Psoas muscle (tissue), 8 donors: Measurements from ENCODE around the gene PRKN. TPM values are rescaled to one million over a fixed set of nuclear protein-coding genes. Genes with fewer than 3 reads are reported as not detected.

ENCODE experiments used
- ATAC-seq, 4 donors: fragments of 200-7000 bp; cut with Tn5 transposase; one replicate each; pipeline ENCODE4 v1.9.1; 2020; ENCODE audit warnings: moderate library complexity in 3 of 4, mild to moderate bottlenecking in 2 of 4
- DNase-seq, 2 donors: peaks; one replicate each; pipeline ENCODE4 v3.0.0-alpha.2; 2020
- H3K27ac ChIP-seq: fragments of 200-600 bp; one replicate; pipeline ENCODE4 v1.8.0; 2022
- H3K27me3 ChIP-seq, 3 donors: fragments of 200-600 bp in 1 of 3; one replicate each; pipeline versions ENCODE4 v1.6.1 to v1.8.0; 2013 to 2022; ENCODE audit warnings: low read length in 2 of 3, mild to moderate bottlenecking in 2 of 3, moderate library complexity in 1 of 3; ENCODE audit not compliant: insufficient read depth in 3 of 3
- H3K36me3 ChIP-seq, 2 donors: fragments of 200-600 bp in 1 of 2; one replicate each; pipeline versions ENCODE4 v1.6.1 to v1.8.0; 2013 to 2022; ENCODE audit warnings: low read depth in 1 of 2, mild to moderate bottlenecking in 1 of 2, moderate library complexity in 1 of 2; ENCODE audit not compliant: insufficient read depth in 1 of 2
- H3K4me1 ChIP-seq: fragments of 200-600 bp; one replicate; pipeline ENCODE4 v1.8.0; 2022
- H3K4me3 ChIP-seq: fragments of 200-600 bp; one replicate; pipeline ENCODE4 v1.8.0; 2022; ENCODE audit warnings: mild to moderate bottlenecking
- H3K9me3 ChIP-seq: fragments of 200-600 bp; one replicate; pipeline ENCODE4 v1.8.0; 2022
- WGBS, 3 donors: extraction: QIAGEN DNeasy Blood & Tissue Kit; methylation state at CpG; one replicate each; pipeline versions ENCODE4 v1.1.6 to v1.1.7; 2013; 5-methylcytosine and 5-hydroxymethylcytosine counted together
- intact Hi-C, 2 donors: fragments of 100-400 bp; cut with DNase I; formaldehyde crosslinking; loops; one replicate each; pipeline versions ENCODE4 v1.11.0 to v1.14.2; 2022
- polyA plus RNA-seq, 3 donors: library from polyadenylated mRNA; stranded (reverse); fragments of 200-250 nt; gene quantifications; one replicate each; pipeline ENCODE4 v1.2.3, GENCODE V29; 2013
- total RNA-seq, 4 donors: library from RNA; stranded (reverse); fragmentation: NEBNext Ultra II Directional in 2 of 4; extraction: Animal tissue kit (Norgen Biotek cat#: 25700) in 2 of 4; gene quantifications; one replicate each; pipeline versions ENCODE4 v1.2.1 to v1.2.4, GENCODE V29; 2021 to 2023
- TF ChIP-seq, protein P1 (sequence below): fragments of 200-600 bp; IDR thresholded peaks from one replicate; pipeline ENCODE4 v1.8.0; 2022; ENCODE audit warnings: antibody characterized with exemption
- donor health status: healthy with polysubstance abuse.
- donor health status: DM: no; HTN: no; CAD: no; lungs with moderate emphysema.
- donor health status: Bipolar disorder and iron deficiency.
- donor health status: healthy.
- donor health status: DM: yes; HTN: yes; CAD: no.
- donor health status: DM: no; HTN: no; CAD: no.
- donor health status: DM: no; HTN: no; CAD: no.
- donor health status: DM: yes; HTN: yes; CAD: no.

PRKN gene
- total and polyA plus RNA-seq, 7 donors = 1.5 to 19.5 (median 11.7) TPM

DNA sequence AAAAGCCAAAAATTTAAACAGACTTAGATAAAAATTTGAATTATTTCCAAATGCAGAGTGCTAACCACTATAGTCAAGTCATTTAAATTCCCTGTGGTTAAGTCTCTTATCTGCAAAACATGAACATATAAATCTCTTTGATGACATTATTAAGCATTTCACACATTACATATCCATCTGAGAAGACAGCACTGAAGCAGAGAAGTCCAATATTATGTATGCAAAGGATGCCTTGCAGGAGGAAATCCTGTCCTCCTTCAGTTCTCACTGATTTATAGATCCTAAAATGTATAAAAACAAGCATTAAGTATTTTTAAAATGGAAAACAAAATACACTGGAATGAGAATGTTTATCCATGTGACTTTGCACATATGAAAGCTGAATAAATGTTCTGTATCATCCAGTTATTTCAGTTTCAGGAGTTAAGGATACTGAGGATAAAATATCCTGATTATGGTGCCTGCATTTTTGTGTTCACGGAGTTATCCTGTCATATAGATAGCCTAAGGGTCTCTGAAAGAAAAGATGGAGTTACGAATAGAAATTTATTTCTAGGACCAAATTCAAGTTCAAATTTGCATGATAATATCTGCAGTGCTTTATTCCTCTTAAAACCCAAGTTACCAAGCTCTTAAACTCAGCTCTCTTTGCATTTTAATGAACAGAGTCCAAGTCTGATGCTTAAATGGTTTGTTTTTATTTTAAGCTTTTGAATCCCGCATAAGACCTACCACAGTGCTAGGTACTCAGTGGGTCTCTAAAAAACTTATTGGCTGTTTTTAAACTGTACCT is 145.4 kb downstream of the PRKN start:
- H3K27me3 ChIP-seq = no peaks in the 10 kb centered on the region
- no peaks in the 10 kb centered on the region for H3K9me3 ChIP-seq
- H3K4me1 ChIP-seq = no peaks in the 10 kb centered on the region
- H3K4me3 ChIP-seq = no peak overlapping the region
- no peak for ATAC-seq
- no peaks in the 10 kb centered on the region for H3K36me3 ChIP-seq
- DNase-seq = no peak
- no peak overlapping the region for H3K27ac ChIP-seq
- intact Hi-C loops = no loop called here
- WGBS, 3 donors = 85 to 93% (median 92%) methylated on average over 3 of the region's 3 CpGs
- TF ChIP-seq, protein P1, sequence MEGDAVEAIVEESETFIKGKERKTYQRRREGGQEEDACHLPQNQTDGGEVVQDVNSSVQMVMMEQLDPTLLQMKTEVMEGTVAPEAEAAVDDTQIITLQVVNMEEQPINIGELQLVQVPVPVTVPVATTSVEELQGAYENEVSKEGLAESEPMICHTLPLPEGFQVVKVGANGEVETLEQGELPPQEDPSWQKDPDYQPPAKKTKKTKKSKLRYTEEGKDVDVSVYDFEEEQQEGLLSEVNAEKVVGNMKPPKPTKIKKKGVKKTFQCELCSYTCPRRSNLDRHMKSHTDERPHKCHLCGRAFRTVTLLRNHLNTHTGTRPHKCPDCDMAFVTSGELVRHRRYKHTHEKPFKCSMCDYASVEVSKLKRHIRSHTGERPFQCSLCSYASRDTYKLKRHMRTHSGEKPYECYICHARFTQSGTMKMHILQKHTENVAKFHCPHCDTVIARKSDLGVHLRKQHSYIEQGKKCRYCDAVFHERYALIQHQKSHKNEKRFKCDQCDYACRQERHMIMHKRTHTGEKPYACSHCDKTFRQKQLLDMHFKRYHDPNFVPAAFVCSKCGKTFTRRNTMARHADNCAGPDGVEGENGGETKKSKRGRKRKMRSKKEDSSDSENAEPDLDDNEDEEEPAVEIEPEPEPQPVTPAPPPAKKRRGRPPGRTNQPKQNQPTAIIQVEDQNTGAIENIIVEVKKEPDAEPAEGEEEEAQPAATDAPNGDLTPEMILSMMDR = no peak

DNA sequence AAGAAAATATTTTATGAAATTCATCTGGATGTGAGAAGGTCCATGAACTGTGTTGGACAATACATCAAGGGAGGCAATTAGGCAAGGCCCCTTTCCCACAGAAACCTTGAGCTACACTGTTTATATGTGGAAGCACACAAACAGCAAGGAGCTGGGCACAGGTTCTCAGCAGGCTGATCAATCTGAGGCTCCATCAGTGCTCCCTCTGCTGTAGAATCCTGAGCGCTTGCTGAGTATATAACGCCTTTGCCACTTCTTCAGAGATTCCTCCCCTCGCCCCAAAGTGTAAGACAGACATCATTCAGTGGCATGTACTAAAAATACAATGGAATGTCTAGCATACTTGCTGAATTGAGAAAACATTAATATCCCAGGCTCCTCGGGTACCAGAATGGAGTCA is 146.9 kb downstream of the PRKN start:
- WGBS, 3 donors = 76 to 92% (median 79%) methylated on average over 4 of the region's 4 CpGs
- Histone ChIP-seq H3K27ac (no peak overlapping the region), H3K9me3 (no peaks in the 10 kb centered on the region), H3K4me1 (no peaks in the 10 kb centered on the region), H3K27me3 (no peaks in the 10 kb centered on the region), H3K4me3 (no peak overlapping the region), H3K36me3 (no peaks in the 10 kb centered on the region)
- intact Hi-C loops = no loop called here
- DNase-seq (no peak), ATAC-seq (no peak)
- TF ChIP-seq, protein P1 = no peak

DNA sequence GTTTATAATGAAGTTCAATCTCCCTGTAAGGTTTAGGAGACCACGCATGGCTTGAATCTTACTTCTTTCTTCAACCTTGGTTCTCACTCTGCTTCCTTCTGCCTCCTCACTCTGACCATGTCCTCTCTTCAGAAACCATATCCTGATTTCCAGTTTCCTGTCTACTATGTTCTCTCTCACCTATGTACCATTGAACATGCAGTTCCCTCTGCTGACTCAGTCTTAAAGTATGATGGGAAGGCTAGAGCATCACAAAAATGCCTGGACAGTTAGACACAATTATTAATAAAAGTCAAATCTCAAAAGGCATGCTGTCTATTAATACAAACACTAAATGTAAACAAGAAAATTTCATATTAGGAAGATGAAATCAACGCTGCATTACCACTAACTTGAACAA is 151.6 kb downstream of the PRKN start:
- Histone ChIP-seq H3K36me3 (no peaks in the 10 kb centered on the region), H3K4me3 (no peak overlapping the region), H3K9me3 (no peaks in the 10 kb centered on the region), H3K4me1 (no peaks in the 10 kb centered on the region), H3K27ac (no peak overlapping the region), H3K27me3 (no peaks in the 10 kb centered on the region)
- ATAC-seq (no peak), DNase-seq (no peak)
- 96 to 99% (median 98%) methylated on average over 2 of the region's 2 CpGs for WGBS, 3 donors
- TF ChIP-seq, protein P1 = no peak
- intact Hi-C loops = no loop called here

DNA sequence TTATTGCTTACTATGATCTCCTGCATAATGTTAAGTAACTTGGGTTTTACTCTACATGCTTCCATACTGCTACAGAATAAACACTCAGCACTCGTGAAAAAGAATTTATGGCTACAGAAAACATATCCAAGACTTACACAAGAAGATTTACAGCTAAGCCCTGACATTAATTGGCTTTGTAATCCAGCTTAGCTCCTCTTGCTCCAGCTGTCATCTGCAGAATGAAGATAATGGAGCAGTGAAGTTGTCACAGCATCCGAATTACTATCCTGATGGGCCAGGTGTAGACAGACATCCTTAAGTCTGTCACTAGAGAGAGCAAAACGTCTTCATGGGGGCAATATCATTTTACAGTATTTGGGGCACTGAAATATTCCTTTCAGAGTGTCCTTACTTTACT is 155.3 kb downstream of the PRKN start:
- intact Hi-C loops = no loop called here
- 15 to 32% (median 18%) methylated on average over 3 of the region's 3 CpGs for WGBS, 3 donors
- Histone ChIP-seq H3K27ac (no peak overlapping the region), H3K4me3 (no peak overlapping the region), H3K4me1 (no peaks in the 10 kb centered on the region), H3K9me3 (peaks cover 4% of the 10 kb centered on the region), H3K36me3 (no peaks in the 10 kb centered on the region), H3K27me3 (no peaks in the 10 kb centered on the region)
- DNase-seq = no peak
- TF ChIP-seq, protein P1 = no peak
- ATAC-seq = no peak

DNA sequence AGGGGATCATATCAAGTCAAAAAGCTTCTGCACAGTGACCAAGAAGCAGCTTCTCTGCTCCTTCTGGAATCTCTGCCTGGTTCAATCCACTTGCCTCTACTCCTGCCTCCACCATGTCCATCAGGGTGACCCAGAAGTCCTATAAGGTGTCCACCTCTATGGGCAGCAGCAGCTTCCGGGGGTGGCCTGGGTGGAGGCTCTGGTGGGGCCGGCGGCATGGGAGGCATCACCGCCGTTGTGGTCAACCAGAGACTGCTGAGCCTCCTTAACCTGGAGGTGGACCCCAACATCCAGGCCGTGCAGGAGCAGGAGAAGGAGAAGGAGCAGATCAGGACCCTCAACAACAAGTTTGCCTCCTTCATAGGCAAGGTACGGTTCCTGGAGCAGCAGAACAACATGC is 159.3 kb downstream of the PRKN start:
- no peaks in the 10 kb centered on the region for H3K36me3 ChIP-seq
- WGBS, 3 donors = 96 to 99% (median 97%) methylated on average over 7 of the region's 7 CpGs
- intact Hi-C loops = no loop called here
- no peaks in the 10 kb centered on the region for H3K4me1 ChIP-seq
- H3K9me3 ChIP-seq = peaks cover 4% of the 10 kb centered on the region
- TF ChIP-seq, protein P1 = no peak
- ATAC-seq (no peak), DNase-seq (no peak)
- H3K27ac ChIP-seq = no peak overlapping the region
- no peak overlapping the region for H3K4me3 ChIP-seq
- H3K27me3 ChIP-seq = no peaks in the 10 kb centered on the region
